ENCODE results near the gene SMIM36.

SMIM36 gene

GRCh38 chr17:55510986-55511721, at the start of gene SMIM36:
TSS of gene SMIM36 (minus strand) at chr17:55511452.
- H3K4me3 ChIP-seq (ENCODE audit: low read depth, low read length) = no peak within 1 kb of the TSS
- no peak for TF ChIP-seq CTCF (IDR thresholded peaks at IDR 0.05; ENCODE audit: low read depth, low read length)

GRCh38 chr17:55555772-55556171, 44.5 kb upstream of the SMIM36 start:
- no peak for TF ChIP-seq CTCF (IDR thresholded peaks at IDR 0.05; ENCODE audit: low read depth, low read length)
- H3K4me3 ChIP-seq (ENCODE audit: low read depth, low read length) = no peak overlapping the region

- H3K4me3 ChIP-seq (ENCODE audit: low read depth, low read length) = no peak overlapping the region
- TF ChIP-seq CTCF (IDR thresholded peaks at IDR 0.05; ENCODE audit: low read depth, low read length) = no peak
These were observed 37.9 kb upstream of the SMIM36 start for GRCh38 chr17:55549140-55549539.

GRCh38 chr17:55546991-55547664, 35.9 kb upstream of the SMIM36 start:
- H3K4me3 ChIP-seq (ENCODE audit: low read depth, low read length) = no peak overlapping the region
- no peak for TF ChIP-seq CTCF (IDR thresholded peaks at IDR 0.05; ENCODE audit: low read depth, low read length)

- TF ChIP-seq CTCF (IDR thresholded peaks at IDR 0.05; ENCODE audit: low read depth, low read length) = no peak
- H3K4me3 ChIP-seq (ENCODE audit: low read depth, low read length) = no peak overlapping the region
These were observed 35.2 kb upstream of the SMIM36 start for GRCh38 chr17:55546481-55546880.

- TF ChIP-seq CTCF (IDR thresholded peaks at IDR 0.05; ENCODE audit: low read depth, low read length) = no peak
- no peak overlapping the region for H3K4me3 ChIP-seq (ENCODE audit: low read depth, low read length)
These were observed 34.6 kb upstream of the SMIM36 start for GRCh38 chr17:55545806-55546205.

GRCh38 chr17:55543709-55544108, 32.5 kb upstream of the SMIM36 start:
- TF ChIP-seq CTCF (IDR thresholded peaks at IDR 0.05; ENCODE audit: low read depth, low read length) = no peak

More at GRCh38 chr17:55543709-55544108, 32.5 kb upstream of the SMIM36 start:
- H3K4me3 ChIP-seq (ENCODE audit: low read depth, low read length) = no peak overlapping the region
